GM20000 (cell line): ENCODE measurements around the gene NRN1L.
A peak's percentile ranks its signal among the peaks of the same experiment; 100 is the strongest.
"Not testable (repeated sequence)": the region's sequence is repeated elsewhere in the genome, so short reads cannot be mapped to it uniquely, and the experiment has no call there.

Experiments
- DNase-seq: peaks from one replicate; pipeline ENCODE4 v3.0.0; 2012; ENCODE audit warnings: low spot score
- CTCF ChIP-seq: IDR thresholded peaks from 2 replicates; pipeline ENCODE4 v1.5.1; 2012; ENCODE audit warnings: mild to moderate bottlenecking, control low read depth; ENCODE audit errors: extremely low read depth, missing control alignments

NRN1L gene

GRCh38 chr16:67884684-67885083 lies at the start of gene NRN1L:
Gene NRN1L (plus strand): TSS chr16:67884885. CDS start chr16:67884904, 19 bp downstream.
- TF ChIP-seq CTCF = no peak
- DNase-seq = no peak

- DNase-seq = not testable (repeated sequence)
Measured at GRCh38 chr16:67837190-67837589, 47.5 kb upstream of the NRN1L start.

- DNase-seq = no peak
- no peak for TF ChIP-seq CTCF
Measured at GRCh38 chr16:67837811-67838210, 46.9 kb upstream of the NRN1L start.

DNA sequence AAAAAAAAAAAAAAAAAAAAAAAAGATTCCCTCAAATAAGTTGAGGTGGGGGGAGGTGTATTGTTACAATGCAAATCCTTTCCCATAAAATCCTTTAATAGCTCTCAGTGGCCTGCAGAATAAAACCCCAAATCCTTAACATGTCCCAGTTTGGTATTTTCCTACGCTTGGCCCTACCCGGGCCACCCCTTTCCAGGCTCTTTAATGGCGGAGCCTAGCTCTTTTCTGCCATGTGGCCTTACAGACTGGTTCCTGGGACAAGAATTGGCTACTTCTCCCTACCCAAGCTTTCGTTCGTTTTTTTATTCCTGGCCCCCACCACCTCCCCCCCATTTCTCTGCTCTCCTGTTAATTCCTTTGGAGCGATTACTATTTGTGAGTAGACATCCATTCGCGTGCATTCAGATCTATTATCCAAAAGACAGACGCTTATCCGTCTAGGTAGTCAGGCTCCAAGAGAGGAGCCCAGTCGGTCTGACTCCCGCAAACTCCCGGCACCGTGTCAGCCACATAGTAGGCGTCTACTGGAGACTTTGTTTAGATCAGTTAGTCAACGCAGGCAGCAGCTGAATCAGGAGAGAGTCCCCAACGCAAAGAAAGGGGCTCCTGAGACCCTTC lies 43.4 kb upstream of the NRN1L start:
- no peak for DNase-seq
- TF ChIP-seq CTCF = no peak

DNA sequence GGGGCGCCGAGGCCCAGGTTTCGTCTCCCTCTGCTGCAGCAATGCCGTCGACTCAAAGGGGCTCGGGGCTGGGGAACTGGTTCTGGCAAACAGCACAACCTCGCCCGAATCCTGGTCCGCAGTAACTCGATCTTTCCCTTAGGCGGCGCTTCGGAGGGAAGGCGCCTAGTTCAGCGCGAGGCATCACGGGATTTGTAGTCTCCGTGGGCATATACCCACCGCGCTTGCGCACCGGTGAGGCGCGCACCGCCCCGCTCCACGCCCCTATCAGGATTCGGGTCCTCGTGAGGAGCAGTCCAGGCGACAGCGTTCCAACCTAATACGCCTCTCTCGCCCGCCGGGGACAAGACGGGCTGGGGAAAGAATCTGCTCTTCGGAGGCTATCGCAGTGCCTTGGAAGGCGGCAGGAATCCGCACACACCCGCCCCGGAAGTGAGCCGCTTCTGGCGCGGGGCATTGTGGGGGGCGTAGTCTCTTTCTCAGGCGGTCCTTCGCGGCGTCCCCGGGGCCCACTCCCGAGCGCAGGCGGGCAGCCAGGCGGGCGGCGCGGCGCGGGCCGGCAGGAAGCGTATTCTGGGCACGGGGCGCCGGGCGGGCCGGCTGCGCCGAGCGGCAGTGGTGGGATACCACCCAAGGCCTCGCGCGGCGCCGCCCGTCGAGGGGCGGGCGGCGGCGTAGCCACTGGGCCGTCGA lies 42.7 kb upstream of the NRN1L start, which contains the start of gene THAP11:
Gene THAP11, plus strand, starts transcription at position 505 of the 693 bp plus-strand sequence. CDS start 235 bp downstream, outside the sequence.
- DNase-seq = peak; percentile 93
- TF ChIP-seq CTCF = peak; percentile 78

GRCh38 chr16:67842509-67843342 lies 42.0 kb upstream of the NRN1L start:
- DNase-seq = peak; percentile 74
- peak; percentile 45 for TF ChIP-seq CTCF

GRCh38 chr16:67843343-67843765 lies 41.3 kb upstream of the NRN1L start:
- no peak for DNase-seq
- no peak for TF ChIP-seq CTCF
